Large intestine (tissue), 3 donors: ENCODE data around the gene MPC2. TPM values are rescaled to one million over a fixed set of nuclear protein-coding genes. Genes with fewer than 3 reads are reported as not detected.
"Not testable (repeated sequence)": the region's sequence is repeated elsewhere in the genome, so short reads cannot be mapped to it uniquely, and the experiment has no call there.

ENCODE experiments used
- DNase-seq, 2 donors: peaks; one replicate each; pipeline versions ENCODE4 v3.0.0 to v3.0.0-alpha.2; 2013
- H3K27ac ChIP-seq: one replicate; pipeline ENCODE4 v1.5.1; 2013; ENCODE audit warnings: low read length
- H3K27me3 ChIP-seq: 2 replicates; pipeline ENCODE4 v1.6.1; 2013; ENCODE audit warnings: low read length; ENCODE audit not compliant: control insufficient read depth, insufficient read depth
- H3K36me3 ChIP-seq: 2 replicates; pipeline ENCODE4 v1.6.1; 2013; ENCODE audit warnings: low read length; ENCODE audit not compliant: control insufficient read depth, insufficient read depth
- H3K4me1 ChIP-seq: one replicate; pipeline ENCODE4 v1.6.1; 2013; ENCODE audit warnings: low read length; ENCODE audit not compliant: control insufficient read depth, insufficient read depth
- H3K4me3 ChIP-seq: one replicate; pipeline ENCODE4 v1.5.1; 2013; ENCODE audit warnings: low read length
- H3K9me3 ChIP-seq: one replicate; pipeline ENCODE4 v1.6.1; 2013; ENCODE audit warnings: mild to moderate bottlenecking, low read depth, low read length, moderate library complexity; ENCODE audit not compliant: control insufficient read depth
- WGBS: methylation state at CpG from one replicate; pipeline ENCODE4 v1.1.5; 2013; ENCODE audit warnings: low lambda C conversion rate; ENCODE audit not compliant: insufficient coverage; 5-methylcytosine and 5-hydroxymethylcytosine counted together
- polyA plus RNA-seq: library from polyadenylated mRNA; unstranded; fragments of 120-200 nt; gene quantifications from one replicate; pipeline ENCODE4 v1.2.1, GENCODE V29; 2013

The MPC2 gene
- polyA plus RNA-seq, 1 donor, result 149 TPM

- Histone ChIP-seq H3K27ac (no peak overlapping the region), H3K27me3 (no peaks in the 10 kb centered on the region), H3K36me3 (no peaks in the 10 kb centered on the region), H3K4me1 (no peaks in the 10 kb centered on the region), H3K9me3 (no peaks in the 10 kb centered on the region), H3K4me3 (no peak overlapping the region)
- DNase-seq, result no peak
- WGBS, result 100% methylated on average over 1 of the region's 3 CpGs
These were observed 55.1 kb downstream of the MPC2 start for GRCh38 chr1:167881786-167882185.

GRCh38 chr1:167881069-167881468 lies 55.8 kb downstream of the MPC2 start:
- no peak overlapping the region for H3K4me3 ChIP-seq
- no peaks in the 10 kb centered on the region for H3K9me3 ChIP-seq
- no peaks in the 10 kb centered on the region for H3K4me1 ChIP-seq
- no peak for DNase-seq
- H3K36me3 ChIP-seq, result no peaks in the 10 kb centered on the region
- no peaks in the 10 kb centered on the region for H3K27me3 ChIP-seq
- no peak overlapping the region for H3K27ac ChIP-seq

DNA sequence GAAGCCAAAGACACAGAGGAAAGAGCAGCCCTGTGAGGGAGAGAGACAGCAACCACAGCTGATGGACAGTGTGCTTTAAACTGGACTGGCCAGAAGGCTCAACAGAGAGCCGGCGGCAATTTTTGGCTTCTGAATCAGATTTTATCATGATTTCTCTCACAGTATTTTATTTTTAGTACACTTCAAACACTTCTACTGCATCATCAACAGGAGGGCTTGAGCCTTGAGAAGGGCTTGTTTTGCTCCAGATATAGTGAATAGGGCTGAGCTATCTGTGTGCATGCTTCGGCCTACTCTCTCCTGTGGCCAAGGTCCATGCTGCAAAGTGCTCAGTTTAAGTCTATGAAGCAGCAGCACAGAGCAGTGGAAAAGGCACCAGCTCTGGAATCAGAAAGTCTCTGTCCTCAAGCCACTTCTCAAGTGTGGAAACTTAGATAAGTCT lies 56.3 kb downstream of the MPC2 start:
- Histone ChIP-seq H3K4me3 (no peak overlapping the region), H3K27me3 (no peaks in the 10 kb centered on the region), H3K36me3 (no peaks in the 10 kb centered on the region), H3K27ac (no peak overlapping the region), H3K9me3 (no peaks in the 10 kb centered on the region), H3K4me1 (no peaks in the 10 kb centered on the region)
- peak in 1 of 2 donors; percentile 24 for DNase-seq
- no CpG with 5 or more reads among the region's 3 CpGs for WGBS

DNA sequence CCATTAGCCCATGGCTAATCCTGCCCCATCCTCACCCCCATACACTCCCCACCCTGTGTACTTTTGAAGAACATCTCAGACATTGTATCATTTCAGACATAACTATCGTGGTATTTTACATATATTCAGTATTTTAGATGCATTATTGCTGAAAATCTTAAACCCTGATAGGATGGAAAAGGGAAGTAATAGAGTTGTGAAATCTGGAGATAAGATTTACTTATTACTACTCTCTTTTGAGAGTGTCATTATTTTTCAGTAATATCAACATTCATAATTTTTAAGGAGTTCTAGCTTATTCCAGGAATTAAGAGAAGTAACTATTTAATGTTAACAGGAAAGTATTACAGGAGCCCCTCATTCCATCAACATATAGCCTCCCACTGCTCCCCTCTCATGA lies 57.4 kb downstream of the MPC2 start:
- 100% methylated on average over 1 of the region's 1 CpG for WGBS
- Histone ChIP-seq H3K4me3 (no peak overlapping the region), H3K36me3 (no peaks in the 10 kb centered on the region), H3K27ac (no peak overlapping the region), H3K9me3 (no peaks in the 10 kb centered on the region), H3K4me1 (no peaks in the 10 kb centered on the region), H3K27me3 (no peaks in the 10 kb centered on the region)
- DNase-seq, result no peak

GRCh38 chr1:167878372-167879160 lies 58.3 kb downstream of the MPC2 start:
- no peak for DNase-seq
- H3K4me3 ChIP-seq, result no peak overlapping the region
- H3K36me3 ChIP-seq, result no peaks in the 10 kb centered on the region
- no peaks in the 10 kb centered on the region for H3K27me3 ChIP-seq
- no peaks in the 10 kb centered on the region for H3K4me1 ChIP-seq
- no peaks in the 10 kb centered on the region for H3K9me3 ChIP-seq
- 100% methylated on average over 1 of the region's 7 CpGs for WGBS
- H3K27ac ChIP-seq, result no peak overlapping the region

DNA sequence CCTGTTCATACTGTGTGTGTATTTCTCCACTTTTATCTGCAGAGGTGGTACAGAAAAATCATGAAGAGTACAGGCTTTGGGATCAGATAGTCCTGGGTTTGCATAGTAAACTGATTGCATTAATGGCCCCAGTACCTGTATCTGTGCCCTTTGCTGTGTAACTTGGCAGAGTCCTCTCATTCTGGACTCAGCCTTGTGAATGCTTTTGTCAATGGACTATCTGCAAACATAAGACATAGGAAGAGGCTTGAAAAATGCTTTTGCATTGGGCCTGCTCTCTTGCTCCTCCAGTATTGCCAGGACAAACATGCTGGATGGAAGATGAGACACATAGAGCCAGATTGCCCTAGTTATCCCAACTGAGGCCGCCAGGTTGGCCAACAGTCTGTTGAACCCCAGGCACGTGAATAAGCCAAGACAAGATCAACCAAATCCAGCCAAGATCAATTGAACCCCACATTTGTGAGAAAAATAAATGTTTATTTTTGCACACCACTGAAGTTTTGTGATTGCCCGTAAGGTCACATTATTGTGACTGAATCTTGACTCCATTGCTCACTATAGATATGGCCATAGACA lies 60.2 kb downstream of the MPC2 start:
- H3K9me3 ChIP-seq, result no peaks in the 10 kb centered on the region
- H3K27me3 ChIP-seq, result no peaks in the 10 kb centered on the region
- WGBS, result 83% methylated on average over 1 of the region's 3 CpGs
- H3K4me1 ChIP-seq, result no peaks in the 10 kb centered on the region
- no peaks in the 10 kb centered on the region for H3K36me3 ChIP-seq
- DNase-seq, result no peak
- no peak overlapping the region for H3K4me3 ChIP-seq
- H3K27ac ChIP-seq, result no peak overlapping the region

DNA sequence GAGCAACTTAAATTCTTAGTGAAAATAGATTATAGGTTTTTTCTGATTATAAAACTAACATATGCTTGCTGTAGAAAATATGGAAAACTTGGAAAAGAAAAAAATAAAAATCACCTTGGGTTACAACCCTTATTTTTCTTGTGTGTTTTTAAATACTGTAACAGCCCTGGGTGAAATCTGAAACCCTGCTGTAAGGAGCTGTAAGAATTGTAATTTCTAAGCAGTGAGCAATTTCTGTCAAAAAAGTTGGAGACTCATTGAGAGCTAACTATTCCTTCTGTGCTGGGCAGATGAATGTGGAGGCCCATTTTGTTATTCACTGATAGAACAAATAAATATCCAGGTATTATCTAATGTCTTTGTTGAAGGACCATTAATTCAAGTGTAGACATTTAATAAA lies 65.5 kb downstream of the MPC2 start:
- Histone ChIP-seq H3K9me3 (no peaks in the 10 kb centered on the region), H3K4me3 (no peak overlapping the region), H3K27ac (no peak overlapping the region), H3K4me1 (peaks cover 9% of the 10 kb centered on the region), H3K36me3 (no peaks in the 10 kb centered on the region), H3K27me3 (no peaks in the 10 kb centered on the region)
- no peak for DNase-seq

DNA sequence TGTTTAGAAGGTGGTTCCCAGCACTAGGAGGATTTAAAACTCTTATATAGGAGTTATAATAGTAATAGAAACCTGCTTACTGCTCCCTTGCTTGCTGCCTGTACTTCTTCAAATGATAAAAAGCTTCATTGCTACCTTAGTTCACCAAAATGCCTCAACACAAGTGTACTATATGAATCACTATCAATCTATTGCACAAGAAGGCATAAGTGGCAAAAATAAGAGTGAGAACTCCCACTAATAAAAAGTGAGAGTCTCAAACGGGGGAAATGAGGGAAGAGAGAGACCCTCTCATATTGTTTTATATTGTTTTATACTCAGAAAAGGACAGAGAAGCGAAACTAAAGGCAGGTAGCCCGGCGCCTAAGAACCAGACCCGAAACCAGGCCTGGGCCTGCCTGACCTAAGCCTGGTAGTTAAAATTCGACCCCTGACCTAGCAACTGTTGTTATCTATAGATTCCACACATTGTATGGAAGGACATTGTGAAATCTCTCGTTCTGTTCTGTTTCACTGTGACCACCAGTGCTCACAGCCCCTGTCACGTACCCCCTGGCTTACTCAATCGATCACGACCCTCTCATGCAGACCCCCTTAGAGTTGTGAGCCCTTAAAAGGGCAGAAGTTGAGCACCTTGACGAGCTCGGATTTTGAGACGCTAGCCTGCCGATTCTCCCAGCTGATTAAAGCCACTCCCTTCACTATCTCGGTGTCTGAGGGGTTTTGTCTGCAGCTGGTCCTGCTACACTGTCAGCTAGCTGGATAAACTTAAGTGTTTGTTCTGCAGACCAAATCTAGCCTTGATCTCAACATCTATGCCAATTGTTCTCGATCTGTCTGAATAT lies 67.5 kb downstream of the MPC2 start:
- 20% methylated on average over 2 of the region's 16 CpGs for WGBS
- not testable (repeated sequence) for DNase-seq, H3K4me3 ChIP-seq, H3K9me3 ChIP-seq, H3K36me3 ChIP-seq, H3K4me1 ChIP-seq, H3K27me3 ChIP-seq
- peak overlapping the region; percentile 58 for H3K27ac ChIP-seq

- not testable (repeated sequence) for H3K36me3 ChIP-seq, H3K4me3 ChIP-seq, DNase-seq, H3K4me1 ChIP-seq, H3K9me3 ChIP-seq, H3K27ac ChIP-seq, H3K27me3 ChIP-seq
- no CpG with 5 or more reads among the region's 8 CpGs for WGBS
These were observed 70.0 kb downstream of the MPC2 start for GRCh38 chr1:167866739-167867414.
